ENCODE measurements around the gene RAB23. TPM values are rescaled to one million over a fixed set of nuclear protein-coding genes. Genes with fewer than 3 reads are reported as not detected.

RAB23 gene
- total RNA-seq, 2 experiments from 2014 or later: 1.2 to 1.5 TPM

GRCh38 chr6:57177545-57178265, 44.4 kb downstream of the RAB23 start:
- H3K27me3 Mint-ChIP-seq: no peaks in the 10 kb centered on the region
- no peak overlapping the region for H3K27ac Mint-ChIP-seq
- DNase-seq: no peak
- peaks cover 22% of the 10 kb centered on the region for H3K36me3 Mint-ChIP-seq
- H3K4me3 Mint-ChIP-seq: no peak overlapping the region
- H3K4me1 Mint-ChIP-seq: peaks cover 34% of the 10 kb centered on the region
- H3K9me3 Mint-ChIP-seq: no peaks in the 10 kb centered on the region

- H3K9me3 Mint-ChIP-seq: no peaks in the 10 kb centered on the region
- H3K36me3 Mint-ChIP-seq: peaks cover 16% of the 10 kb centered on the region
- H3K4me1 Mint-ChIP-seq: peaks cover 34% of the 10 kb centered on the region
- peak overlapping the region; percentile 94 for H3K4me3 Mint-ChIP-seq
- no peaks in the 10 kb centered on the region for H3K27me3 Mint-ChIP-seq
- DNase-seq: no peak
- H3K27ac Mint-ChIP-seq: no peak overlapping the region
Observed at GRCh38 chr6:57174511-57174907, 47.6 kb downstream of the RAB23 start.

GRCh38 chr6:57173886-57174510, 48.1 kb downstream of the RAB23 start:
- peak overlapping the region; percentile 94 for H3K4me3 Mint-ChIP-seq
- no peaks in the 10 kb centered on the region for H3K27me3 Mint-ChIP-seq
- no peaks in the 10 kb centered on the region for H3K9me3 Mint-ChIP-seq
- H3K27ac Mint-ChIP-seq: peak overlapping the region; percentile 90
- DNase-seq: no peak
- peaks cover 34% of the 10 kb centered on the region for H3K4me1 Mint-ChIP-seq
- H3K36me3 Mint-ChIP-seq: peaks cover 16% of the 10 kb centered on the region

GRCh38 chr6:57173056-57173885, 48.8 kb downstream of the RAB23 start:
- Mint-ChIP-seq H3K27me3 (no peaks in the 10 kb centered on the region), H3K36me3 (peaks cover 14% of the 10 kb centered on the region), H3K27ac (peak overlapping the region; percentile 90), H3K4me3 (peak overlapping the region; percentile 94), H3K9me3 (no peaks in the 10 kb centered on the region), H3K4me1 (peaks cover 30% of the 10 kb centered on the region)
- DNase-seq: peak; percentile 19

- H3K27me3 Mint-ChIP-seq: no peaks in the 10 kb centered on the region
- no peaks in the 10 kb centered on the region for H3K9me3 Mint-ChIP-seq
- peaks cover 9% of the 10 kb centered on the region for H3K36me3 Mint-ChIP-seq
- DNase-seq: peak; percentile 92
- H3K4me3 Mint-ChIP-seq: peak within 1 kb of the TSS; percentile 94
- H3K4me1 Mint-ChIP-seq: peaks cover 25% of the 10 kb centered on the region
- H3K27ac Mint-ChIP-seq: peak within 1 kb of the TSS; percentile 90
Observed at GRCh38 chr6:57172136-57173055, 49.7 kb downstream of the RAB23 start, which contains the start of gene BAG2. BAG2 (plus strand) TSS chr6:57172326; CDS start chr6:57172698, 372 bp downstream.

GRCh38 chr6:57165080-57165479, 57.0 kb downstream of the RAB23 start:
- H3K36me3 Mint-ChIP-seq: peaks cover 37% of the 10 kb centered on the region

GRCh38 chr6:57163956-57164355, 58.2 kb downstream of the RAB23 start:
- DNase-seq: no peak
- Mint-ChIP-seq H3K36me3 (peaks cover 37% of the 10 kb centered on the region), H3K4me3 (no peak overlapping the region), H3K4me1 (no peaks in the 10 kb centered on the region), H3K27me3 (no peaks in the 10 kb centered on the region), H3K9me3 (peaks cover 9% of the 10 kb centered on the region), H3K27ac (no peak overlapping the region)

More at GRCh38 chr6:57165080-57165479, 57.0 kb downstream of the RAB23 start:
- Mint-ChIP-seq H3K4me1 (no peaks in the 10 kb centered on the region), H3K27ac (no peak overlapping the region), H3K9me3 (peaks cover 9% of the 10 kb centered on the region), H3K4me3 (no peak overlapping the region), H3K27me3 (no peaks in the 10 kb centered on the region)
- DNase-seq: no peak

- Mint-ChIP-seq H3K9me3 (peaks cover 9% of the 10 kb centered on the region), H3K4me3 (no peak overlapping the region), H3K4me1 (no peaks in the 10 kb centered on the region), H3K27me3 (no peaks in the 10 kb centered on the region), H3K36me3 (peaks cover 40% of the 10 kb centered on the region), H3K27ac (no peak overlapping the region)
- DNase-seq: no peak
Observed at GRCh38 chr6:57162516-57162915, 59.6 kb downstream of the RAB23 start.

- H3K4me3 Mint-ChIP-seq: no peak overlapping the region
- H3K4me1 Mint-ChIP-seq: no peaks in the 10 kb centered on the region
- H3K36me3 Mint-ChIP-seq: peaks cover 40% of the 10 kb centered on the region
- no peak overlapping the region for H3K27ac Mint-ChIP-seq
- no peaks in the 10 kb centered on the region for H3K27me3 Mint-ChIP-seq
- DNase-seq: no peak
- peaks cover 9% of the 10 kb centered on the region for H3K9me3 Mint-ChIP-seq
Observed at GRCh38 chr6:57162028-57162427, 60.1 kb downstream of the RAB23 start.

- Mint-ChIP-seq H3K36me3 (peaks cover 22% of the 10 kb centered on the region), H3K27me3 (no peaks in the 10 kb centered on the region), H3K4me1 (no peaks in the 10 kb centered on the region), H3K27ac (no peak overlapping the region), H3K4me3 (no peak overlapping the region), H3K9me3 (no peaks in the 10 kb centered on the region)
- no peak for DNase-seq
Observed at GRCh38 chr6:57159127-57159526, 63.0 kb downstream of the RAB23 start.

GRCh38 chr6:57158658-57159057, 63.4 kb downstream of the RAB23 start:
- no peak for DNase-seq
- Mint-ChIP-seq H3K4me1 (no peaks in the 10 kb centered on the region), H3K27me3 (no peaks in the 10 kb centered on the region), H3K36me3 (peaks cover 20% of the 10 kb centered on the region), H3K27ac (peak overlapping the region; percentile 28), H3K9me3 (no peaks in the 10 kb centered on the region), H3K4me3 (no peak overlapping the region)

GRCh38 chr6:57147955-57148858, 73.9 kb downstream of the RAB23 start:
- Mint-ChIP-seq H3K36me3 (peaks cover 41% of the 10 kb centered on the region), H3K27ac (peak overlapping the region; percentile 78), H3K4me3 (no peak overlapping the region), H3K27me3 (no peaks in the 10 kb centered on the region), H3K9me3 (no peaks in the 10 kb centered on the region), H3K4me1 (peaks cover 22% of the 10 kb centered on the region)
- DNase-seq: no peak

- H3K27me3 Mint-ChIP-seq: no peaks in the 10 kb centered on the region
- H3K36me3 Mint-ChIP-seq: peaks cover 44% of the 10 kb centered on the region
- no peak overlapping the region for H3K27ac Mint-ChIP-seq
- H3K9me3 Mint-ChIP-seq: no peaks in the 10 kb centered on the region
- H3K4me1 Mint-ChIP-seq: peaks cover 22% of the 10 kb centered on the region
- DNase-seq: no peak
- H3K4me3 Mint-ChIP-seq: no peak overlapping the region
Observed at GRCh38 chr6:57147401-57147800, 74.7 kb downstream of the RAB23 start.

Measured in activated naive CD8-positive, alpha-beta T cell treated with anti-CD3 and anti-CD28 coated beads for 36 hours (primary cell).